Smooth muscle cell of the brain vasculature (primary cell): ENCODE measurements around the gene PYCR2.
"Not testable (repeated sequence)": the region's sequence is repeated elsewhere in the genome, so short reads cannot be mapped to it uniquely, and the experiment has no call there.

Experiments
- DNase-seq: peaks from one replicate; pipeline ENCODE4 v3.0.0-alpha.2; 2012; ENCODE audit warnings: low read depth, low spot score

The PYCR2 gene

GRCh38 chr1:225942574-225942973 is 18.5 kb upstream of the PYCR2 start:
- DNase-seq, result no peak

DNA sequence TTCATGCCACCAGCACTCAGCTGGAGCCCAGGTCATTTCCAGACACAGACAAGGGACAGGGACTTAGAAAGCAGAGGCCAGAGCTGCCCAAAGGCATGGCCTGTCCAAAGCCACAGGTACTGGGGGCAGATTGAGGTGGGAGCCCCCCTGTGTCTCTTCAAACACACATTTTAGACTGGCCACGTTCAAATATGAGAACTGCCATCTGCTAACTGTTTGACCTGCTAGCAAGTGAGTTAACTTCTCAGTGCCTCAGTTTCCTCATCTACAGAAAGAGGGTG is 17.8 kb upstream of the PYCR2 start:
- DNase-seq, result no peak

GRCh38 chr1:225941187-225941941 is 17.3 kb upstream of the PYCR2 start, which contains the start of gene LEFTY2:
LEFTY2 (minus strand) TSS chr1:225941220; CDS start chr1:225941140, 80 bp downstream.
- DNase-seq, result no peak

- DNase-seq, result no peak
These were observed 16.5 kb upstream of the PYCR2 start for GRCh38 chr1:225940385-225941151.

DNA sequence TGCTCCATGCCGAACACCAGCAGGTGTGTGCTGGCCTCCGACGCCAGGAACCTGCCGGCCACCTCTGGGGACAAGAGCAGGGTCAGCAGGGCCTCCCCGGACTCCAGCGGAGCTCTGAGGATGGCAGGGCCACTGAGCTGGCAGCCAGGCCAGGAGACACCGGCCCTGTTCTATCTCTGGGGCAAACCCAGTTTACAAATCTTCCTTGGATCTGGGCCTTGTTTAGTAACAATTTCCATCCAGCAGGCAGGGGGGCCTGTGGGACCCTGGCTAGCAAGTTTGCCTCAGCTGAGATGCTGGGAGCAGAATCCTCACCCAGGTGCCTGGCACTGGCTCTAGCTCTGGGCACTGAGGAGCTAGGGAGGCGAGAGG is 15.9 kb upstream of the PYCR2 start:
- DNase-seq, result not testable (repeated sequence)

GRCh38 chr1:225939097-225939938 is 15.3 kb upstream of the PYCR2 start:
- DNase-seq, result not testable (repeated sequence)

- no peak for DNase-seq
These were observed 13.3 kb upstream of the PYCR2 start for GRCh38 chr1:225937048-225937968.

DNA sequence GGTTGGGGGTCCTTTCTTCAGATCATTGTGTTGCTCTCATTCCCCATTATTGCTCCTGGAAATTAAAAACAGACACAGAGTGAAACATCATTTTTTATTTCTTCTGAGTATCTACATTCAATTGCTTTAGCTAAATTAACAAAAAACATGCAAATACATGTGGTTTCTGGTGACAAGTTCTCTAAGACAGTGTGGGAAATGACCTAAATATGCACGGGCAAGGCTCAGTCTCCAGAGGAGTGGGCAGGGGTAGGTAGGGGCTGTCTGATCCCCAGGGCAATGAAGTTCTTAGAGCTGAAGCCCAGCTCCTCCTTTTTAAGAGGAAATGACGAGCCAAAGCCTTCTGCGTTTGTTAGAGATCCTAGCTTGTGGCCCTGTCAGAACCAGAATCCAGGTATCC is 12.5 kb upstream of the PYCR2 start:
- DNase-seq, result no peak

DNA sequence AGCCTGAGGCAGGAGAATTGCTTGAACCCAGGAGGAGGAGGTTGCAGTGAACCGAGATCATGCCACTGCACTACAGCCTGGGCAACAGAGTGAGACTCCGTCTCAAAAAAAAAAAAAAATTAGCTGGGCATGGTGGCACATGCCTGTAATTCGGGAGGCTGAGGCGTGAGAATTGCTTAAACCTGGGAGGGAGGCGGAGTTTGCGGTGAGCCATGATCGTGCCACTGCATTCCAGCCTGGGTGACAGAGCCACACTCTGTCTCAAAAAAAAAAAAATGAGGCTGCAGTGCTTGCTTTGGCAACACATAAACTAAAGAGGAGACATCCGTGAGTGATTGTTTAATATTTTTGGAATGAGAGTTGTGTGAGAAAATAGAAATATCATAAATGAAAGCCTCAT is 12.0 kb upstream of the PYCR2 start:
- not testable (repeated sequence) for DNase-seq

DNA sequence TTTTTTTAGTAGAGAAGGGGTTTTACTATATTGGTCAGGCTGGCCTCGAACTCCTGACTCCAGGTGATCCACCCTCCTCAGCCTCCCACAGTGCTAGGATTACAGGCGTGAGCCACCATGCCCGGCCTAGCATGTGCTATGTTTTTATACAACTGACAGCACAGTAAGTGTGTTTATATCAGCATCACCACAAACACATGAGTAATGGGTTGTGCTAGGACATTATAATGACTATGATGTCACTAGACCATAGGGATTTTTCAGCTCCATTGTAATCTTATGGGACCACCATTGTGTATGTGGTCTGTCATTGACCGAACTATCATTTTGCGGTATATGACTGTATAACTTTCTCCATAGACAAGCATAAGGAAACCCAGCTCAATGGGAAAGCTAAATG is 10.7 kb upstream of the PYCR2 start:
- no peak for DNase-seq

- DNase-seq, result no peak
These were observed 9.0 kb upstream of the PYCR2 start for GRCh38 chr1:225933072-225933471.

GRCh38 chr1:225931270-225932136 is 7.5 kb upstream of the PYCR2 start:
- no peak for DNase-seq

DNA sequence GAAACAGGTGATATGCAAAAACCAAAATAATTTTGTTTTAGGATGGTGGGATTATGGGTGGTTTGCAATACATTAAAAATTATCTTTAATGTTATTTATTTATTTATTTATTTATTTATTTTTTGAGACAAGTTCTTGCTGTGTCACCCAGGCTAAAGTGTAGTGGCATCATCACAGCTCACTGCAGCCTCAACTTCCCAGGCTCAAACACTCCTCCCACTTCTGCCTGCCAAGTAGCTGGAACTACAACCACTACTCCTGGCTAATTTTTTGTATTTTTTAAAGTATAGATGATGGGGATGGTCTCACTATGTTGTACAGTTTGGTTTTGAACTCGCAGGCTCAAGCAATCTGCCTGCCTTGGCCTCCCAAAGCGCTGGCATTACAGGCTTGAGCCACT is 6.5 kb upstream of the PYCR2 start:
- no peak for DNase-seq

DNA sequence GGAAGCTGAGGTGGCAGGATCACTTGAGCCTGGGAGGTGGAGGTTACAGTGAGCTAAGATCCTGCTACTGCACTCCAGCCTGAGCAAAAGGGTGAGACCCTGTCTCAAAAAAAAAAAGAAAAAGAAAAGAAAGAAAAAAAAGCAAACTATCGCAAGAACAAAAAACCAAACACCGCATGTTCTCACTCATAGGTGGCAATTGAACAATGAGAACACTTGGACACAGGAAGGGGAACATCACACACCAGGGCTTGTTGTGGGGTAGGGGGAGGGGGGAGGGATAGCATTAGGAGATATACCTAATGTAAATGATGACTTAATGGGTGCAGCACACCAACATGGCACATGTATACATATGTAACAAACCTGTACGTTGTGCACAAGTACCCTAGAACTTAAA is 5.4 kb upstream of the PYCR2 start:
- DNase-seq, result not testable (repeated sequence)

- no peak for DNase-seq
These were observed 4.4 kb upstream of the PYCR2 start for GRCh38 chr1:225928186-225929175.

DNA sequence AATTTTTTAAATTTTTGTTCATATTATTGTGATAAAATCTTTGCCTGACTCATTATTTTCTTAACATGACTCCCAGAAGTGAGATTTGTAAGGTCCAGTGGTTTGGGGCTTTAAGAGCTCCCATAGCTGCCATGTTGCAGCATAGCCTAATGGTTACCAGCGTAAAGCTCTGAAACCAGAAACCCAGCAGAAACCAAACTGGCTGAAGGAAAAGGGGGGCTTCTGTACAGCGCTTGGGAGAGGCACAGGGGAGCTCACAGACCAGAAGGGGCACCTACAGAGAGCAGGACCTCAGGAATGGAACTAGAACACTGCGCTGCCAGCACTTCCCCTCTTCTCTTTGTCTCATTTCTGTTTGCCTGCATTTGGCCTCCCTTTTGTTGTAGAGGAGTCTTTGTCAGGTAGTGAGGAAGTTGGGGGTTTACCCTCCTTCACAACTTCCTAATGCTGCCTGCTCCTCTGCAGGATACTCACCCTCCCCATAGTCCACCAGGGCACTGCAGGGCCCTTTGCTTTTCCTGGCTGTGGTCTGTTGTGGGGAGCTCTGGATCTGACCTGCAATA is 2.6 kb upstream of the PYCR2 start:
- no peak for DNase-seq

DNA sequence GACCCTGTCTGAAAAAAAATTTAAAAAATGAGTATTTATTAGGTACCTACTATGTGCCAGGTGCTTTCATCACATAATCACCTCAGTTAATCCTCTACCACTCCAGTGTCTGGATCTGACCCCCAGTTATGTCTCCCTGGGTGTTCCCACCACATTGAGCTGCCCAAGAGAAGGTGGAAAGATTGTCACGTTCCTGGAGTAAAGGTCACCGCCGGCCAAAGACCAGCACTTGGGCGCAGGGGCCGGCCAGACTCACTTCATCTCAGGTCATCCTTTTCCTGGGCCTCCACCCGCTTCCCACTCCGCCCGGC is 714 bp downstream of the PYCR2 start:
- DNase-seq, result no peak

DNA sequence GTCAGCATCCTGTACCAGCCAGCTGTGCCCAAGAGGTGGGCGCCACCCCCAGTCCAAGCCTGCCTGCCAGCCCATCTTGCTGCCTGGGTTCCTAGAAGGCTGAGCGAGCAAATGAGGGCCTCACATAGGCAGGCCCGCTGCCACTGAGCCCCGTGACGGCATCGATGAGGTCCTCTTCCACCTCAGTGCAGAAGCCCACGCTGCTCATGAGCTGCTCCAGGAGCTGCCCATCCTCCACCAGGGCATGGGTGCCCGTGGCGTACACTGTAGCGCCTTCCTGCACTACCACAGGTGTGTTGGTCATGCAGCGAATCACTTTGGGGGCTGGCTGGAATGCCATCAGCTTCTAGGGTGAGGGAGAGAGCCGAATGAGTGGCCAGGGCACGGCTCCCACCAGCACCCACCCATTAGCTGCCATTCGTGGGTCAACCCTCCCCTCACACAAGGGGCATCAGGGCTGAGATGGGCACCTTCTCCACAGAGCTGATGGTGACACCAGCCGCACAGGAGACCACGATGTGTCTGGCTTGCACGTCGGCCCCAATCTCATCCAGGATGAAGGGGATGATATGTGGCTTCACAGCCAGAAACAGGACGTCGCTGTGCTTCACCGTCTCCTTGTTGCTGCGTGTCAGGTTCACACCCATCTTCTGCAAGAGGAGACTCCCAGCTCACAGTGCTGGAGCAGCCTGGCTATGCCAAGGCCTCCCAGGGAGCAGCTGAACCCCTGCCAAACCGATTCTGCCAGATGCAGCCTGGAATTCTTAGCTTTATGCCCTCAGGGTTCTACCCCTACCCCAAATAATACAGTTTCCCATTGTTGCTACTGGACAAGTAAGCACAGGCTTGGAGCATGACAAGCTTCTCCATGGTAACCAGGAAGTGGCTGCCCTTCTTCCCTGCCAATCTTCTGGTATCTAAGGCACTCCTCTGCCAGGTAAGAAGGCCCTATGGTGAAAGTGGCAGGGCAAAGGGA is 2.0 kb downstream of the PYCR2 start:
- DNase-seq, result no peak
